Esophagus muscularis mucosa (tissue), 4 donors: ENCODE results near the gene CYYR1. TPM values are rescaled to one million over a fixed set of nuclear protein-coding genes. Genes with fewer than 3 reads are reported as not detected.

Experiments used
- DNase-seq: peaks from one replicate; pipeline ENCODE4 v3.0.0-alpha.2; 2017; ENCODE audit errors: extremely low spot score
- H3K27ac ChIP-seq, 4 donors: fragments of 200-600 bp; sonication (generic); replicated peaks in 1 of 4; 1 replicate in 3 of 4; 2 replicates in 1 of 4; pipeline ENCODE4 v1.5.1; 2016 to 2019; ENCODE audit warnings: mild to moderate bottlenecking in 1 of 4
- H3K27me3 ChIP-seq, 4 donors: fragments of 200-600 bp; sonication (generic); one replicate each; pipeline versions ENCODE4 v1.5.1 to v1.6.0; 2016 to 2019
- H3K36me3 ChIP-seq, 4 donors: fragments of 200-600 bp; sonication (generic); one replicate each; pipeline ENCODE4 v1.5.1; 2016 to 2019
- H3K4me1 ChIP-seq, 4 donors: fragments of 200-600 bp; sonication (generic); one replicate each; pipeline ENCODE4 v1.5.1; 2016 to 2019
- H3K4me3 ChIP-seq, 4 donors: fragments of 200-600 bp; sonication (generic); 1 replicate in 2 of 4; 2 replicates in 2 of 4; pipeline ENCODE4 v1.5.1; 2016 to 2019; ENCODE audit warnings: mild to moderate bottlenecking in 4 of 4, moderate library complexity in 1 of 4
- H3K9me3 ChIP-seq, 4 donors: fragments of 200-600 bp; sonication (generic); 1 replicate in 3 of 4; 2 replicates in 1 of 4; pipeline ENCODE4 v1.5.1; 2016 to 2019
- EP300 ChIP-seq: sonication (generic); formaldehyde crosslinking; IDR thresholded peaks from one replicate; pipeline ENCODE4 v1.6.1; 2017; ENCODE audit warnings: antibody characterized with exemption
- POLR2A ChIP-seq: fragments of 450-650 bp; IDR thresholded peaks from one replicate; pipeline ENCODE4 v1.6.1; 2017; ENCODE audit warnings: antibody characterized with exemption, moderate library complexity, mild to moderate bottlenecking, low read depth
- POLR2AphosphoS5 ChIP-seq, 2 donors: sonication (generic); formaldehyde crosslinking; IDR thresholded peaks; one replicate each; pipeline ENCODE4 v1.6.1; 2017; ENCODE audit warnings: antibody characterized with exemption in 2 of 2
- WGBS: methylation state at CpG from one replicate; pipeline ENCODE4 v1.1.5; 2018; 5-methylcytosine and 5-hydroxymethylcytosine counted together
- intact Hi-C: fragments of 100-400 bp; cut with DNase I; formaldehyde crosslinking; loops from one replicate; pipeline ENCODE4 v1.15.1; 2023
- total RNA-seq, 4 donors: library from RNA; depleted of rRNA; stranded (reverse); fragments of >200 nt; gene quantifications; one replicate each; pipeline versions ENCODE4 v1.1.0 to v1.2.1, GENCODE V29; 2016
- TF ChIP-seq, protein P1 (sequence below), 3 experiments: fragments of 200-600 bp in 2 of 3; fragments of 450-650 bp in 1 of 3; sonication (generic) in 2 of 3; IDR thresholded peaks; one replicate each; pipeline ENCODE4 v1.5.1; 2017 to 2019; ENCODE audit warnings: antibody characterized with exemption in 3 of 3, mild to moderate bottlenecking in 2 of 3, moderate library complexity in 1 of 3

CYYR1 gene
- total RNA-seq, 4 donors from 2014 or later: 10.0 to 19.3 (median 16.3) TPM

DNA sequence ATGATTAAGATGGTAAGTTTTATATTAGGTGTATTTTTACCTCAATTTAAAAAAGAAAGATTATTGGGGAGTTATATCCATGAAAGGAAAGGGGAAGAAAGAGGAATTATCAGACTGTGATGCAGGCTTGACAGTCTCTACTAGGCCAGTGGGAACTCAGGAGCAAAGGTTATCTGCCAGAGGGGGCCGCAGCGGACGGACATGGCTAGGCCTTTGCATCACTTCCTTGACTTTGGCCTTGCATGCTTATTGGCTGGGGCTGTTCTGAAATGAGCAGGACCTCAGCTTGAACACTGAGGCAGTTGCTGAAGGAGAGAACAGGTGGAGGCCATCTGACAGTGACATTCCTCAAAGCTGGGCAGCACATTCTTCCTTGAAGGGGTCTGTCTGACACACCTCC, 150.9 kb downstream of the CYYR1 start:
- DNase-seq: no peak
- no peak overlapping the region for H3K27ac ChIP-seq
- no peak for TF ChIP-seq POLR2A
- TF ChIP-seq POLR2AphosphoS5 (IDR thresholded peaks at IDR 0.05): no peak
- no peak for TF ChIP-seq EP300
- TF ChIP-seq, protein P1, sequence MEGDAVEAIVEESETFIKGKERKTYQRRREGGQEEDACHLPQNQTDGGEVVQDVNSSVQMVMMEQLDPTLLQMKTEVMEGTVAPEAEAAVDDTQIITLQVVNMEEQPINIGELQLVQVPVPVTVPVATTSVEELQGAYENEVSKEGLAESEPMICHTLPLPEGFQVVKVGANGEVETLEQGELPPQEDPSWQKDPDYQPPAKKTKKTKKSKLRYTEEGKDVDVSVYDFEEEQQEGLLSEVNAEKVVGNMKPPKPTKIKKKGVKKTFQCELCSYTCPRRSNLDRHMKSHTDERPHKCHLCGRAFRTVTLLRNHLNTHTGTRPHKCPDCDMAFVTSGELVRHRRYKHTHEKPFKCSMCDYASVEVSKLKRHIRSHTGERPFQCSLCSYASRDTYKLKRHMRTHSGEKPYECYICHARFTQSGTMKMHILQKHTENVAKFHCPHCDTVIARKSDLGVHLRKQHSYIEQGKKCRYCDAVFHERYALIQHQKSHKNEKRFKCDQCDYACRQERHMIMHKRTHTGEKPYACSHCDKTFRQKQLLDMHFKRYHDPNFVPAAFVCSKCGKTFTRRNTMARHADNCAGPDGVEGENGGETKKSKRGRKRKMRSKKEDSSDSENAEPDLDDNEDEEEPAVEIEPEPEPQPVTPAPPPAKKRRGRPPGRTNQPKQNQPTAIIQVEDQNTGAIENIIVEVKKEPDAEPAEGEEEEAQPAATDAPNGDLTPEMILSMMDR (IDR thresholded peaks at IDR 0.05): no peak
- intact Hi-C loops: no loop called here
- H3K36me3 ChIP-seq: no peaks in the 10 kb centered on the region
- 73% methylated on average over 3 of the region's 3 CpGs for WGBS
- H3K4me1 ChIP-seq: no peaks in the 10 kb centered on the region
- no peak overlapping the region for H3K4me3 ChIP-seq
- no peaks in the 10 kb centered on the region for H3K9me3 ChIP-seq
- H3K27me3 ChIP-seq: no peaks in the 10 kb centered on the region

DNA sequence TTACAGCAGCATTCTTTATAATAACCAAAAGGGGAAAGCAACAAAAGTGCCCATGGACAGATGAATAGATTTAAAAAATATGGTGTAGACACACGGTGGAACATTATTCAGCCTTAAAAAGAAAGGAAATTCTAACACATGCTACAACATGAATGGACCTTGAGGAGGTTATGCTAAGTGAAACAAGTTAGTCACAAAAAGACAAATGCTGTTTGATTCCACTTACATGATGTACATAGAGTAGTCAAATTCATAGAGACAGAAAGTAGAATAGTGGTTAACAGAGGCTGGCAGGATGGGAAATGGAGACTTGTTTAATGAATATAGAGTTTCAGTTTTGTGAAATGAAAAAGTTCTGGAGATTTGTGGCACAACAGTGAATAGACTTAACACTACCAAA, 151.4 kb downstream of the CYYR1 start:
- intact Hi-C loops: no loop called here
- TF ChIP-seq POLR2A: no peak
- no peak for TF ChIP-seq POLR2AphosphoS5 (IDR thresholded peaks at IDR 0.05)
- TF ChIP-seq EP300: no peak
- TF ChIP-seq, protein P1 (IDR thresholded peaks at IDR 0.05): no peak
- DNase-seq: peak; percentile 14
- H3K4me1 ChIP-seq: no peaks in the 10 kb centered on the region
- WGBS: 79% methylated on average over 1 of the region's 1 CpG
- H3K27me3 ChIP-seq: no peaks in the 10 kb centered on the region
- H3K36me3 ChIP-seq: no peaks in the 10 kb centered on the region
- H3K9me3 ChIP-seq: no peaks in the 10 kb centered on the region
- H3K4me3 ChIP-seq: no peak overlapping the region
- H3K27ac ChIP-seq: no peak overlapping the region
